Measurements from ENCODE around the gene LIF.

The LIF gene

GRCh38 chr22:30232716-30233218, 13.8 kb downstream of the LIF start:
- ChIA-PET POLR2A (no interaction called here), CTCF (interaction anchor here (0.6 to 1.9 kb wide), 4 partner anchors 15 to 413 kb away, joined by 3 to 9 read pairs (median 3); no protein-coding TSS in a partner anchor)
- Histone ChIP-seq H3K9me3 (ENCODE audit: control insufficient read depth, insufficient read depth, low read depth, low read length) (no peaks in the 10 kb centered on the region), H3K4me1 (ENCODE audit: control insufficient read depth, insufficient read depth, low read length) (peaks cover 7% of the 10 kb centered on the region), H3K4me3 (ENCODE audit: low read depth, low read length) (no peak overlapping the region), H3K27ac (ENCODE audit: extremely low read depth, low read depth, low read length) (no peak overlapping the region), H3K36me3 (ENCODE audit: control insufficient read depth in 2 of 2, insufficient read depth in 1 of 2, low read length in 2 of 2) (no peaks in the 10 kb centered on the region)
- TF ChIP-seq, protein P1, sequence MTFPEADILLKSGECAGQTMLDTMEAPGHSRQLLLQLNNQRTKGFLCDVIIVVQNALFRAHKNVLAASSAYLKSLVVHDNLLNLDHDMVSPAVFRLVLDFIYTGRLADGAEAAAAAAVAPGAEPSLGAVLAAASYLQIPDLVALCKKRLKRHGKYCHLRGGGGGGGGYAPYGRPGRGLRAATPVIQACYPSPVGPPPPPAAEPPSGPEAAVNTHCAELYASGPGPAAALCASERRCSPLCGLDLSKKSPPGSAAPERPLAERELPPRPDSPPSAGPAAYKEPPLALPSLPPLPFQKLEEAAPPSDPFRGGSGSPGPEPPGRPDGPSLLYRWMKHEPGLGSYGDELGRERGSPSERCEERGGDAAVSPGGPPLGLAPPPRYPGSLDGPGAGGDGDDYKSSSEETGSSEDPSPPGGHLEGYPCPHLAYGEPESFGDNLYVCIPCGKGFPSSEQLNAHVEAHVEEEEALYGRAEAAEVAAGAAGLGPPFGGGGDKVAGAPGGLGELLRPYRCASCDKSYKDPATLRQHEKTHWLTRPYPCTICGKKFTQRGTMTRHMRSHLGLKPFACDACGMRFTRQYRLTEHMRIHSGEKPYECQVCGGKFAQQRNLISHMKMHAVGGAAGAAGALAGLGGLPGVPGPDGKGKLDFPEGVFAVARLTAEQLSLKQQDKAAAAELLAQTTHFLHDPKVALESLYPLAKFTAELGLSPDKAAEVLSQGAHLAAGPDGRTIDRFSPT (tag by site-specific recombination; IDR thresholded peaks at IDR 0.05): no peak
- TF ChIP-seq KLF7 (tag by site-specific recombination; IDR thresholded peaks at IDR 0.05; ENCODE audit: borderline replicate concordance) (no peak), ZNF530 (tag by site-specific recombination; IDR thresholded peaks at IDR 0.05; ENCODE audit: low read depth) (no peak), ZNF623 (tag by site-specific recombination; IDR thresholded peaks at IDR 0.05) (no peak), ZNF10 (tag by site-specific recombination; IDR thresholded peaks at IDR 0.05) (no peak), MEIS1 (CRISPR knock-in tag; IDR thresholded peaks at IDR 0.05; ENCODE audit: borderline replicate concordance) (no peak), ZFHX2 (tag by site-specific recombination; conservative IDR thresholded peaks at IDR 0.05) (peak; percentile 55), ZNF677 (tag by site-specific recombination; IDR thresholded peaks at IDR 0.05) (no peak), ZNF621 (tag by site-specific recombination; IDR thresholded peaks at IDR 0.05) (no peak), ZNF354C (tag by site-specific recombination; IDR thresholded peaks at IDR 0.05; ENCODE audit: borderline replicate concordance, low read depth) (no peak), ZIC2 (tag by site-specific recombination; IDR thresholded peaks at IDR 0.05) (peak; percentile 52), ZNF571 (tag by site-specific recombination; IDR thresholded peaks at IDR 0.05) (no peak), ZNF792 (tag by site-specific recombination; IDR thresholded peaks at IDR 0.05) (no peak), GFI1B (tag by site-specific recombination; IDR thresholded peaks at IDR 0.05) (no peak), ZXDB (tag by site-specific recombination; IDR thresholded peaks at IDR 0.05) (no peak), ZNF548 (tag by site-specific recombination; IDR thresholded peaks at IDR 0.05) (no peak), ZNF362 (tag by site-specific recombination; IDR thresholded peaks at IDR 0.05) (no peak), ZBTB10 (tag by site-specific recombination; IDR thresholded peaks at IDR 0.05) (no peak), ZNF585B (tag by site-specific recombination; IDR thresholded peaks at IDR 0.05) (no peak), ZNF416 (tag by site-specific recombination; IDR thresholded peaks at IDR 0.05) (no peak), ZNF529 (tag by site-specific recombination; IDR thresholded peaks at IDR 0.05; ENCODE audit: insufficient replicate concordance) (no peak), RBAK (tag by site-specific recombination; IDR thresholded peaks at IDR 0.05) (no peak), ZNF639 (tag by site-specific recombination; IDR thresholded peaks at IDR 0.05) (no peak), EGR2 (tag by site-specific recombination; IDR thresholded peaks at IDR 0.05; ENCODE audit: low read depth) (peak; percentile 58; the same call in 1 of the 2 replicates), ZNF544 (tag by site-specific recombination; IDR thresholded peaks at IDR 0.05) (no peak)
- TF ChIP-seq, protein P2, sequence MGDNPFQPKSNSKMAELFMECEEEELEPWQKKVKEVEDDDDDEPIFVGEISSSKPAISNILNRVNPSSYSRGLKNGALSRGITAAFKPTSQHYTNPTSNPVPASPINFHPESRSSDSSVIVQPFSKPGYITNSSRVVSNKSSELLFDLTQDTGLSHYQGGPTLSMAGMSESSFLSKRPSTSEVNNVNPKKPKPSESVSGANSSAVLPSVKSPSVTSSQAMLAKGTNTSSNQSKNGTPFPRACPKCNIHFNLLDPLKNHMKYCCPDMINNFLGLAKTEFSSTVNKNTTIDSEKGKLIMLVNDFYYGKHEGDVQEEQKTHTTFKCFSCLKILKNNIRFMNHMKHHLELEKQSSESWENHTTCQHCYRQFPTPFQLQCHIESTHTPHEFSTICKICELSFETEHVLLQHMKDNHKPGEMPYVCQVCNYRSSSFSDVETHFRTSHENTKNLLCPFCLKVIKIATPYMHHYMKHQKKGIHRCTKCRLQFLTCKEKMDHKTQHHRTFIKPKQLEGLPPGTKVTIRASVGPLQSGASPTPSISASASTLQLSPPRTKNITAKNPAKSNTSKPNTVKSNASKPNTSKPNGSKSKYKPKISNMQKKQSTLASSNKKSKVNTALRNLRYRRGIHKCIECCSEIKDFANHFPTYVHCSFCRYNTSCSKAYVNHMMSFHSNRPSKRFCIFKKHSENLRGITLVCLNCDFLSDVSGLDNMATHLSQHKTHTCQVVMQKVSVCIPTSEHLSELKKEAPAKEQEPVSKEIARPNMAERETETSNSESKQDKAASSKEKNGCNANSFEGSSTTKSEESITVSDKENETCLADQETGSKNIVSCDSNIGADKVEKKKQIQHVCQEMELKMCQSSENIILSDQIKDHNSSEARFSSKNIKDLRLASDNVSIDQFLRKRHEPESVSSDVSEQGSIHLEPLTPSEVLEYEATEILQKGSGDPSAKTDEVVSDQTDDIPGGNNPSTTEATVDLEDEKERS (tag by site-specific recombination; IDR thresholded peaks at IDR 0.05): no peak
- TF ChIP-seq, protein P3, sequence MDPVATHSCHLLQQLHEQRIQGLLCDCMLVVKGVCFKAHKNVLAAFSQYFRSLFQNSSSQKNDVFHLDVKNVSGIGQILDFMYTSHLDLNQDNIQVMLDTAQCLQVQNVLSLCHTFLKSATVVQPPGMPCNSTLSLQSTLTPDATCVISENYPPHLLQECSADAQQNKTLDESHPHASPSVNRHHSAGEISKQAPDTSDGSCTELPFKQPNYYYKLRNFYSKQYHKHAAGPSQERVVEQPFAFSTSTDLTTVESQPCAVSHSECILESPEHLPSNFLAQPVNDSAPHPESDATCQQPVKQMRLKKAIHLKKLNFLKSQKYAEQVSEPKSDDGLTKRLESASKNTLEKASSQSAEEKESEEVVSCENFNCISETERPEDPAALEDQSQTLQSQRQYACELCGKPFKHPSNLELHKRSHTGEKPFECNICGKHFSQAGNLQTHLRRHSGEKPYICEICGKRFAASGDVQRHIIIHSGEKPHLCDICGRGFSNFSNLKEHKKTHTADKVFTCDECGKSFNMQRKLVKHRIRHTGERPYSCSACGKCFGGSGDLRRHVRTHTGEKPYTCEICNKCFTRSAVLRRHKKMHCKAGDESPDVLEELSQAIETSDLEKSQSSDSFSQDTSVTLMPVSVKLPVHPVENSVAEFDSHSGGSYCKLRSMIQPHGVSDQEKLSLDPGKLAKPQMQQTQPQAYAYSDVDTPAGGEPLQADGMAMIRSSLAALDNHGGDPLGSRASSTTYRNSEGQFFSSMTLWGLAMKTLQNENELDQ (tag by site-specific recombination; IDR thresholded peaks at IDR 0.05; ENCODE audit: low read depth): no peak

Data from HEK293 (cell line).